K562 (cell line): ENCODE data around the gene NKG7. TPM values are rescaled to one million over a fixed set of nuclear protein-coding genes. Genes with fewer than 3 reads are reported as not detected.

ENCODE experiments used
- ATAC-seq: fragments of 200-7000 bp; cut with Tn5 transposase; 3 replicates; pipeline ENCODE4 v1.9.1; 2020; ENCODE audit warnings: moderate library complexity
- BruUV-seq: library from RNA; stranded (reverse); fragments of 400-500 nt; replicated peaks from 2 replicates; lab custom pipeline; 2021; lab: Mats Ljungman, UMichigan
- CTCF ChIA-PET: fragments of 300-600 bp; formaldehyde crosslinking; extraction: SDS; loops from one replicate; lab custom pipeline; 2021; ENCODE audit warnings: low intra/inter-chr PET ratio; lab: Yijun Ruan, JAX
- POLR2A ChIA-PET: fragments of 300-600, 350-650 bp; sonication (Branson Sonifier 250); formaldehyde crosslinking; extraction: SDS; loops from one replicate; lab custom pipeline; 2021; ENCODE audit warnings: antibody characterized with exemption, inconsistent platforms; lab: Yijun Ruan, JAX
- DNase-seq, 4 experiments: peaks; one replicate each; pipeline versions ENCODE4 v3.0.0 to v3.0.0-alpha.2; 2011 to 2018; ENCODE audit warnings: low spot score in 3 of 4, mixed read lengths in 3 of 4; ENCODE audit errors: extremely low read depth in 1 of 4
- FAIRE-seq: peaks from 2 replicates; lab custom pipeline; 2011; peaks lifted over from hg19 to GRCh38; lab: Jason Lieb, UNC
- H2AFZ ChIP-seq: 2 replicates; pipeline ENCODE4 v1.6.0; 2011; ENCODE audit warnings: low read depth, low read length, control low read depth, inconsistent platforms
- H3K27ac ChIP-seq: fragments of 200-600 bp; 3 replicates; pipeline ENCODE4 v1.8.0; 2011; ENCODE audit warnings: low read depth, mild to moderate bottlenecking, control low read depth, inconsistent platforms, low read length, moderate library complexity, mixed read lengths; ENCODE audit errors: extremely low read depth
- H3K27me3 ChIP-seq, 2 experiments: fragments of 300-600 bp in 1 of 2; 2 replicates in 1 of 2; 3 replicates in 1 of 2; pipeline versions ENCODE4 v1.6.0 to v1.8.0; 2011; ENCODE audit warnings: inconsistent platforms in 2 of 2, low read length in 2 of 2, mild to moderate bottlenecking in 1 of 2, mixed read lengths in 1 of 2, moderate library complexity in 1 of 2; ENCODE audit not compliant: control insufficient read depth in 2 of 2, insufficient read depth in 2 of 2
- H3K36me3 ChIP-seq: fragments of 300-600 bp; 3 replicates; pipeline ENCODE4 v1.8.0; 2011; ENCODE audit warnings: mild to moderate bottlenecking, low read length, inconsistent platforms; ENCODE audit not compliant: control insufficient read depth, insufficient read depth
- H3K4me1 ChIP-seq, 2 experiments: fragments of 200-600 bp in 1 of 2; replicated peaks in 1 of 2; 2 replicates in 1 of 2; 3 replicates in 1 of 2; pipeline versions ENCODE4 v1.5.1 to v1.8.0; 2011; ENCODE audit warnings: inconsistent platforms in 2 of 2, low read length in 2 of 2, mild to moderate bottlenecking in 1 of 2, mixed read lengths in 1 of 2, moderate library complexity in 1 of 2; ENCODE audit not compliant: control insufficient read depth in 2 of 2, insufficient read depth in 2 of 2
- H3K4me2 ChIP-seq: 2 replicates; pipeline ENCODE4 v1.6.1; 2011; ENCODE audit warnings: low read length, control low read depth, inconsistent platforms, mixed read lengths; ENCODE audit not compliant: insufficient read depth
- H3K4me3 ChIP-seq: fragments of 200-600 bp; sonication (generic), shearing (Covaris generic); 2 replicates; pipeline ENCODE4 v1.5.1; 2016; ENCODE audit warnings: control low read depth, inconsistent platforms
- H3K79me2 ChIP-seq: fragments of 200-600 bp; 3 replicates; pipeline ENCODE4 v1.8.0; 2011; ENCODE audit warnings: low read length, inconsistent platforms; ENCODE audit not compliant: control insufficient read depth, insufficient read depth
- H3K9ac ChIP-seq, 2 experiments: 2 replicates each; pipeline versions ENCODE4 v1.6.0 to v1.6.1; 2011; ENCODE audit warnings: low read depth in 2 of 2, low read length in 2 of 2, control low read depth in 1 of 2, inconsistent platforms in 1 of 2, mild to moderate bottlenecking in 1 of 2, mixed read lengths in 1 of 2; ENCODE audit not compliant: insufficient read depth in 1 of 2
- H3K9me1 ChIP-seq: one replicate; pipeline ENCODE4 v1.6.0; 2011; ENCODE audit warnings: inconsistent platforms, mild to moderate bottlenecking, low read length, moderate library complexity; ENCODE audit not compliant: control insufficient read depth, insufficient read depth
- H3K9me3 ChIP-seq: replicated peaks from 2 replicates; pipeline ENCODE4 v1.5.1; 2011; ENCODE audit warnings: low read depth, low read length, inconsistent platforms; ENCODE audit not compliant: control insufficient read depth, insufficient read depth
- H4K20me1 ChIP-seq: replicated peaks from 2 replicates; pipeline ENCODE4 v1.6.1; 2011; ENCODE audit warnings: low read length, inconsistent platforms, mixed read lengths; ENCODE audit not compliant: control insufficient read depth, insufficient read depth
- BCLAF1 ChIP-seq, 2 experiments: fragments of 450-650 bp in 1 of 2; IDR thresholded peaks; 2 replicates each; pipeline ENCODE4 v1.6.1; 2011 to 2017; ENCODE audit warnings: low read depth in 2 of 2, antibody characterized with exemption in 1 of 2, borderline replicate concordance in 1 of 2, low read length in 1 of 2, mild to moderate bottlenecking in 1 of 2, mixed read lengths in 1 of 2; ENCODE audit not compliant: control insufficient read depth in 1 of 2
- BCOR ChIP-seq: fragments of 450-650 bp; IDR thresholded peaks from 2 replicates; pipeline ENCODE4 v1.6.1; 2016
- EHMT2 ChIP-seq: fragments of 450-650 bp; IDR thresholded peaks from 2 replicates; pipeline ENCODE4 v1.6.1; 2018; ENCODE audit warnings: antibody characterized with exemption
- HCFC1 ChIP-seq: IDR thresholded peaks from 2 replicates; pipeline ENCODE4 v1.6.1; 2012; ENCODE audit warnings: low read depth, low read length, improper control_type of control experiment
- HDGF ChIP-seq: fragments of 450-650 bp; IDR thresholded peaks from 2 replicates; pipeline ENCODE4 v1.6.1; 2016
- POLR2G ChIP-seq: fragments of 200-400 bp; formaldehyde crosslinking; IDR thresholded peaks from 2 replicates; pipeline ENCODE4 v1.6.1; 2017; ENCODE audit warnings: low read depth, mild to moderate bottlenecking, antibody characterized with exemption, low read length, moderate library complexity
- RBFOX2 ChIP-seq: fragments of 200-400 bp; formaldehyde crosslinking; IDR thresholded peaks from 2 replicates; pipeline ENCODE4 v1.6.1; 2017; ENCODE audit warnings: low read depth, mild to moderate bottlenecking, low read length, moderate library complexity
- RBM25 ChIP-seq: fragments of 200-400 bp; formaldehyde crosslinking; IDR thresholded peaks from 2 replicates; pipeline ENCODE4 v1.6.1; 2018; ENCODE audit warnings: low read length, low read depth, moderate library complexity; ENCODE audit not compliant: severe bottlenecking
- SMAD3 ChIP-seq: fragments of 450-650 bp; formaldehyde crosslinking; conservative IDR thresholded peaks from 2 replicates; pipeline ENCODE4 v1.4.0; 2020; ENCODE audit warnings: mild to moderate bottlenecking
- SMARCA5 ChIP-seq: fragments of 450-650 bp; IDR thresholded peaks from 2 replicates; pipeline ENCODE4 v1.6.1; 2016
- ZC3H4 ChIP-seq: sonication (generic); formaldehyde crosslinking; IDR thresholded peaks from 2 replicates; pipeline ENCODE4 v1.9.0; 2021; ENCODE audit warnings: missing genetic modification reagents, borderline replicate concordance
- ZFX ChIP-seq: sonication (generic); formaldehyde crosslinking; IDR thresholded peaks from 2 replicates; pipeline ENCODE4 v1.8.0; 2022; ENCODE audit warnings: mild to moderate bottlenecking, missing genetic modification reagents, moderate library complexity
- ZNF263 ChIP-seq: sonication (generic); formaldehyde crosslinking; IDR thresholded peaks from 2 replicates; pipeline ENCODE4 v1.8.0; 2022; ENCODE audit warnings: mild to moderate bottlenecking, missing genetic modification reagents, borderline replicate concordance
- WGBS: fragments of 100-300 bp; shearing (Covaris generic); methylation state at CpG from one replicate; pipeline ENCODE4 v1.1.6; 2016; ENCODE audit warnings: low coverage, mixed read lengths; ENCODE audit not compliant: insufficient coverage; ENCODE audit errors: missing lambda C conversion rate; 5-methylcytosine and 5-hydroxymethylcytosine counted together
- in situ Hi-C: fragments of 300-500 bp; cut with MboI; formaldehyde crosslinking; loops from 4 replicates; pipeline ENCODE4 v1.15.0; 2018; ENCODE audit warnings: inconsistent platforms, mixed read lengths
- intact Hi-C: fragments of 100-400 bp; cut with micrococcal nuclease; formaldehyde crosslinking; loops from 2 replicates; pipeline ENCODE4 v1.14.2; 2022
- polyA plus RNA-seq, 8 experiments: library from polyadenylated mRNA; depleted of rRNA in 4 of 8; stranded (reverse) in 5 of 8; unstranded in 3 of 8; fragments of >200 nt; fragmentation: Nextera tagmentation in 2 of 8; fragmentation: Illumina TruSeq in 1 of 8; extraction: Ambion mirVana in 2 of 8; extraction: Trizol in 1 of 8; gene quantifications; 2 replicates each; pipeline versions ENCODE4 v1.2.1 to v1.2.3, GENCODE V29; 2011 to 2014; ENCODE audit warnings: inconsistent platforms in 1 of 8, missing spikeins in 1 of 8
- total RNA-seq, 7 experiments: library from RNA; depleted of rRNA in 6 of 7; stranded (reverse); fragments of >200 nt in 6 of 7; fragmentation: Illumina TruSeq in 2 of 7; extraction: Trizol in 2 of 7; gene quantifications; 2 replicates each; pipeline versions ENCODE4 v1.2.1 to v1.2.3, GENCODE V29; 2011 to 2021; ENCODE audit warnings: low replicate concordance in 1 of 7

Gene NKG7
- total and polyA plus RNA-seq, 9 of the 15 experiments (the other 6 are each of a cell fraction or from before 2014, with no cell fraction given): 0.30 to 0.70 (median 0.51) TPM; not detected in 2

GRCh38 chr19:51351266-51351990 is 21.0 kb downstream of the NKG7 start:
- WGBS: 76% methylated on average over 11 of the region's 11 CpGs
- Histone ChIP-seq H3K4me1 (peaks cover 29 to 36% of the 10 kb centered on the region in 2 experiments), H3K27me3 (no peaks in the 10 kb centered on the region), H3K4me3 (no peak overlapping the region), H2AFZ (no peak overlapping the region), H3K79me2 (peaks cover 13% of the 10 kb centered on the region), H3K4me2 (peak overlapping the region; percentile 59; the same call in 1 of the 2 replicates), H4K20me1 (0 out of 2 replicates have a peak, but pooled peaks cover 4% of the 10 kb centered on the region), H3K9me1 (peaks cover 5% of the 10 kb centered on the region), H3K9me3 (no peaks in the 10 kb centered on the region), H3K9ac (peak overlapping the region; percentile 59 to 81; a peak in 3 of 4 replicates), H3K27ac (peak overlapping the region; percentile 91), H3K36me3 (peaks cover 61% of the 10 kb centered on the region)
- in situ Hi-C loops: no loop called here
- BruUV-seq: no TSS peak
- TF ChIP-seq SMARCA5 (0 out of 2 replicates have a peak, but pooled peaks have one; percentile 34), POLR2G (0 out of 2 replicates have a peak, but pooled peaks have one; percentile 16), BCLAF1 (IDR thresholded peaks at IDR 0.05; ENCODE audit: borderline replicate concordance in 1 of 2, control insufficient read depth in 1 of 2, low read depth in 2 of 2, low read length in 1 of 2) (no peak), ZNF263 (peak; percentile 22; the same call in 1 of the 2 replicates), SMAD3 (CRISPR knock-in tag) (no peak), BCOR (peak; percentile 27; the same call in 1 of the 2 replicates), ZFX (CRISPR knock-in tag) (peak; percentile 9; the same call in 1 of the 2 replicates), ZC3H4 (CRISPR knock-in tag) (no peak), RBFOX2 (0 out of 2 replicates have a peak, but pooled peaks have one; percentile 22), RBM25 (peak; percentile 33), EHMT2 (no peak), HDGF (0 out of 2 replicates have a peak, but pooled peaks have one; percentile 74), HCFC1 (0 out of 2 replicates have a peak, but pooled peaks have one; percentile 3)
- CTCF ChIA-PET: no interaction called here
- DNase-seq: no peak
- FAIRE-seq: peak; percentile 62
- intact Hi-C loops: loop anchor here (5.0 kb wide), 1 partner anchor 41 kb away; the partner anchor contains the start of gene C19orf84
- POLR2A ChIA-PET: interaction anchor here (0.6 to 2.8 kb wide), 8 partner anchors 8 to 272 kb away, joined by 3 to 22 read pairs (median 6); partner anchors contain the start of genes C19orf84 and VSIG10L
- ATAC-seq: no peak
